ENCODE measurements around the gene ZNF292. TPM values are rescaled to one million over a fixed set of nuclear protein-coding genes. Genes with fewer than 3 reads are reported as not detected.
"Not testable (repeated sequence)": the region's sequence is repeated elsewhere in the genome, so short reads cannot be mapped to it uniquely, and the experiment has no call there.

Gene ZNF292
- total RNA-seq, 2 donors from 2014 or later: 55.3 to 68.0 TPM

DNA sequence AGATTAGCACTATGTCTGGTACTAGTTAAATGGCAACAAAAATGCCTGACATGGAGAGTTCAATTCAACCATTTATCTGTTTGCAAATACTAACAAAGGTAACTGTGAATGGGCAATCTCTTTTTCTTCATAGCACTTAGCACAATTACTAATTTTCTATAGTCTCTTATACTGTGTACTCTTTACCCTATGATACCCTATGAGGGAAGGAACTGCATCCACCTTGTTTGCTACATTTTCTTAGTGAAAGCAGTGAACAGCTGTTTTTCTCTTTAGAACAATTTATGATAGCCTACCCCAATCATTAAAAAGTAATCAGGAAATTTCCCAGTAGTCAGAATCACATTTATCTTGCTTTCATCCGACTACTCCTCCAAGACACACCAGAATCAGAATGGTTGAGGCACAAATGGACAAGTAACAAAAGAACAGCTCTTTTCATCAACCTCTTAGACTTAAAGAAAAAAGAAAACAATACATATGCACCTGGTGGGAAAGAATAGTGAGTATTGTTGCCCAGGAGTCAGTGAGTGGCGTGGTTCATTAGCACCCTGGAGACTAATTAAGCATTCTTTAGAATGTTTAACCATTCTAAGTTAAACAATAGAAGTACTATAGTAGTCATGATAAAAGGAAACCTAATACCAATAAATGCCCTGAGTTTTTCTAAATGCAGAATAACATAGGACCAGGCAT, 16.7 kb downstream of the ZNF292 start:
- Mint-ChIP-seq H3K4me3 (peak overlapping the region in 1 of 2 donors; percentile 14), H3K36me3 (ENCODE audit: insufficient read depth in 2 of 2) (peaks cover 7 to 19% of the 10 kb centered on the region in 2 donors), H3K27ac (no peak overlapping the region), H3K9me3 (peaks cover 2% of the 10 kb centered on the region in 2 donors), H3K27me3 (ENCODE audit: low read depth) (no peaks in the 10 kb centered on the region), H3K4me1 (ENCODE audit: low read depth) (peaks cover 68% of the 10 kb centered on the region)
- ATAC-seq (replicated peaks in 1 of 2) (no peak), DNase-seq (no peak)

DNA sequence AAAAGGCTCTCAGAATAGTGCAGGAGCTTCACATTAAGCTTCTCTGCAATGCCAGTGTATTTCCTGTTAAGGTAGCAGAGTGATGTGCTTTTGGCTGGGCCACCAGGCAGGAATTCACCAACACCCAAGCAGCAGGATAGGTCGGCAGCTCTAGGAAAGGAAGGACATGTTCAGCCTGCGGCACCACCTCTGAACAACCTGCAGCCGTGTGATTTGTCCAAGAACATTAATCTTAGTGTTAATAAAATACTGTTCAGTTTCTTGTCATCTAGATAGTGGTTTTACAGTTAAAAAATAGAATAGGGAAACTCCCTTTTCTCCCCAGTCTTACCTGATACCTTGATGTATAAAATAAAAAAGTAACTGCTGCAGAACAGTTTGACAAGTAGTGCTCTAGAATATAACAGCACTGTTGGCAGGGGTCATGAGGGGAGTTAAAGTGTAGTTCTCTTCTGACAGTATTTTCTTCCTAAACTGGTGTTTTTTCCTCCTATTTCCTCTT, 18.8 kb downstream of the ZNF292 start:
- H3K4me3 Mint-ChIP-seq: peak overlapping the region; percentile 9 to 34
- peaks cover 11 to 27% of the 10 kb centered on the region in 2 donors for H3K36me3 Mint-ChIP-seq (ENCODE audit: insufficient read depth in 2 of 2)
- H3K27ac Mint-ChIP-seq: peak overlapping the region; percentile 21
- peaks cover 74% of the 10 kb centered on the region for H3K4me1 Mint-ChIP-seq (ENCODE audit: low read depth)
- DNase-seq (no peak), ATAC-seq (replicated peaks in 1 of 2) (peak in 1 of 2 donors; percentile 46)
- H3K9me3 Mint-ChIP-seq: peaks cover 3 to 4% of the 10 kb centered on the region in 2 donors
- H3K27me3 Mint-ChIP-seq (ENCODE audit: low read depth): no peaks in the 10 kb centered on the region

DNA sequence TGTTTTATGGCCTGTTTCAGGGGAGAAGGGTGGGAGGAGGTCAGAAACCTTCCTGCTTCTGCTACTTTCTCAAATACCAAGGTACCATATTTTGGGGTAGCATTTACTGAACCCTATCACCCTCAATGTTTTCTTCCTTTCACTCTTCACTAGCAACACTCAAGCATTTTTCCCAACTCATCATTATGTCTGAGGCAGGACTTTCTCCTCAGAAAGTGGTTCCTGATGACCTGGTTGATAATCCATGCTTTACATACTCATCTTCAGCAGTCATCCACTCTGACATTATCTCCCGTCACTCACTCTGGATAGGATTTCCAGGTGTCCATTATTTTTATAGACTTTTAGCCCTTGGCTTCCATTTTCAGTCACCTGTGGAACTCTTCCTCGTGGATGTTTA, 21.1 kb downstream of the ZNF292 start:
- ATAC-seq (replicated peaks in 1 of 2) (no peak), DNase-seq (no peak)
- no peak overlapping the region for H3K4me3 Mint-ChIP-seq
- H3K27me3 Mint-ChIP-seq (ENCODE audit: low read depth): no peaks in the 10 kb centered on the region
- H3K9me3 Mint-ChIP-seq: peaks cover 3 to 4% of the 10 kb centered on the region in 2 donors
- H3K4me1 Mint-ChIP-seq (ENCODE audit: low read depth): peaks cover 91% of the 10 kb centered on the region
- peaks cover 11 to 31% of the 10 kb centered on the region in 2 donors for H3K36me3 Mint-ChIP-seq (ENCODE audit: insufficient read depth in 2 of 2)
- no peak overlapping the region for H3K27ac Mint-ChIP-seq

DNA sequence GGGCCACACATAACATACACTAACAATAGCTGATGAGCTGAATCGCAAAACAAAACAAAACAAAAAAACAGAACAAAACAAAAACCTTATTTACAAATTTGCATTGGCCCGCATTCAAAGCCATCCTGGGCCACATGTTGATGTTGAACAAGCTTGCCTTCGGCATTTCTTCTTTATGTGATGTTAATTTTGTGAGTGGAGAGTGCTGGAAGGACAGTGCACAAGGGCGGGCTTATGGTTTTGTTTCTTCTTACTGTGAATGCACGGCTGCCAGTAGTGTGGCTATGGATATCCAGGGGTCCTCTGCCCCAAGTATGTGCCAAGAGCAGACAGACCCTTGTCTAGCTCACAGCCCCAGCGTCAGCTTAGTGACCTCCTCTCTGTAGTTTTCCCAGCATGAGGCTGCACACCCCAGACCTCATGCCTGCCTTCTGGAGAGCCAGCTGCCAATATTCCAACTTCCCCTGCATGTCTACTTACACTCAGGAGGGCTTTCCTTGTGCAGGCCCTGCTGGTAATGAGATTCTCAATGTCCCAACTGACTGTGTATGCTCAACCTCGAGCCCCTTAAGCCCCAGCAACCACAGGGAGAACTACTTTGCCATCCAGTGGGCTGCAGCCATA, 24.9 kb downstream of the ZNF292 start:
- H3K27me3 Mint-ChIP-seq (ENCODE audit: low read depth): no peaks in the 10 kb centered on the region
- DNase-seq (no peak), ATAC-seq (replicated peaks in 1 of 2) (no peak)
- peaks cover 87% of the 10 kb centered on the region for H3K4me1 Mint-ChIP-seq (ENCODE audit: low read depth)
- peaks cover 10 to 34% of the 10 kb centered on the region in 2 donors for H3K36me3 Mint-ChIP-seq (ENCODE audit: insufficient read depth in 2 of 2)
- H3K9me3 Mint-ChIP-seq: peaks cover 3 to 4% of the 10 kb centered on the region in 2 donors
- H3K4me3 Mint-ChIP-seq: peak overlapping the region in 1 of 2 donors; percentile 40
- H3K27ac Mint-ChIP-seq: peak overlapping the region; percentile 43

DNA sequence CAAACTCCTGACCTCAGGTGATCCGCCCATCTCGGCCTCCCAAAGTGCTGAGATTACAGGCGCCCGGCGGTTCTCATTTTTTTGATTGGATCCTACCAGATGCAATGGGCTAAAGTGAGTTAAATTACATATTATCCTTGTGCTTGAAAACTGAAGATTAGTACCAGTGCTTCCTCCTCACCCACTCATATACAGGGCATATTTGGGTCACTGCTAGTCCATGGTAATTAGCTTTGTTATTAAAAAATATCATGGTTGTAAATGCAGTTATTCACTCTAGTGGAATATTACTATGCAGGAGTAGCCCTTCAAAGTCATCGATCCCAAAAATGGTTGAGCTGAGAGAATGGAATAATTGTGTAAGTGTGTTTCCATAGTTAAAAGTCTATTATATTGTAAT, 26.5 kb downstream of the ZNF292 start:
- peaks cover 4 to 23% of the 10 kb centered on the region in 2 donors for H3K36me3 Mint-ChIP-seq (ENCODE audit: insufficient read depth in 2 of 2)

DNA sequence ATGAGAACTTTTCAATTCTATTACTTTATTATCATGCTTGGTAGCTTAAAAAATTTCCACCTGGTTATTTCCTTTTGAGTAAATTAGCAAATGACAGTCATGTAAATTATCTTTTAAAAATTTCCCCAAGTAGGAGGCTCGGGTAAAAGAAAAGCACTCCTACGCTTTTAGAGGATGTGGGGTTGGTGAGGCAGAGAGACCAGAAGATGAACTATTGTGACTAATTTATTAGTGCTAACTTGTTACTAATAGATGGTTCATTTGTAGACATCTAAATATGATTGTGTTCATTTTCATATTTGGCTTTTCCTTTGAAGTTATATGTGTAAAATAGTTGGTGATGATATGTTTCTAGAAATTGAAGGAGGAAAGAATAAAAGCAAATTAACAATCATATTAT, 27.0 kb downstream of the ZNF292 start:
- DNase-seq (peak in 1 of 2 donors; percentile 22), ATAC-seq (replicated peaks in 1 of 2) (peak; percentile 74 to 77)
- Mint-ChIP-seq H3K27me3 (ENCODE audit: low read depth) (no peaks in the 10 kb centered on the region), H3K4me3 (peak overlapping the region; percentile 58 to 81), H3K4me1 (ENCODE audit: low read depth) (peaks cover 77% of the 10 kb centered on the region), H3K27ac (peak overlapping the region; percentile 96), H3K9me3 (peaks cover under 1 to 2% of the 10 kb centered on the region in 2 donors), H3K36me3 (ENCODE audit: insufficient read depth in 2 of 2) (peaks cover 4 to 21% of the 10 kb centered on the region in 2 donors)

More for the DNA sequence above, 26.5 kb downstream of the ZNF292 start:
- no peaks in the 10 kb centered on the region for H3K27me3 Mint-ChIP-seq (ENCODE audit: low read depth)
- peak overlapping the region; percentile 58 to 81 for H3K4me3 Mint-ChIP-seq
- ATAC-seq (replicated peaks in 1 of 2): no peak
- no peak for DNase-seq
- peak overlapping the region; percentile 96 for H3K27ac Mint-ChIP-seq
- peaks cover 79% of the 10 kb centered on the region for H3K4me1 Mint-ChIP-seq (ENCODE audit: low read depth)
- peaks cover 1 to 2% of the 10 kb centered on the region in 2 donors for H3K9me3 Mint-ChIP-seq

DNA sequence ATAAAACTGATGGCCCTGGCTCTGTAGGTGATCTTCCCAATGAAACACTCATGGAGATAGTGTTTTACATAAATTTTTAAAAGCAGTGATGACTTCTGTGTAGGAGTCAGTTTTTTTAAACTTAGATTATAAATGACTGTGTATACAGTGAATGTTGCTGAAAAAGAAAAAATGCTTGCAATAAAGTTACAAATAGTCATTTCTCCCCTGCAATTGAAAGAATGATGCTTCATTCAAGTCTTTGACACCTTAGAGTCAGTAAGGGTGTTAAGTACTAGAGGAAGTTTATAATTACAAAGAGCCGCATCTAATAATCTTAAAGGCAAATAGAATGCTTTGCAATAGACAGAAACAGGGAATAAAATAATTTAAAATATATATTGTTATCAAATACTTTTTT, 27.6 kb downstream of the ZNF292 start:
- ATAC-seq (replicated peaks in 1 of 2): peak; percentile 68 to 70
- peak overlapping the region; percentile 61 to 84 for H3K4me3 Mint-ChIP-seq
- no peaks in the 10 kb centered on the region for H3K9me3 Mint-ChIP-seq

DNA sequence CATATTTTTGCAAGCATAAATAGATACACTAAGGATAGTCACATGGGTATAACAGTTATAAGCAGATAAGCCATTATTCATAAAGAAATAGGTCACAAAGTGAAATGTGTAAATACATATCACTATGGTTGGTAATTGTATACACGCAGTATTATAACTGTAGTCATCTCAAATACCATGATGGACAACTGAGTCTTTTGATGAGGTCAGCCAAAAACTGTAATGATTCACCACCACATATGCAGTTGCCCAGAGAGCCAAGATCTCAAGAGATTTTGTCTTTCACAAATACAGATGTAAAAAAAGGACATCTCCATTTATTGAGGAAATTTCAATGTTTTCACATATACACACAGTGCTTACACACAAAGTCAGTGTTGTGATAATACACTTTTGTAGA, 28.3 kb downstream of the ZNF292 start:
- Mint-ChIP-seq H3K9me3 (no peaks in the 10 kb centered on the region), H3K27ac (no peak overlapping the region), H3K4me3 (no peak overlapping the region), H3K4me1 (ENCODE audit: low read depth) (peaks cover 75% of the 10 kb centered on the region), H3K27me3 (ENCODE audit: low read depth) (no peaks in the 10 kb centered on the region), H3K36me3 (ENCODE audit: insufficient read depth in 2 of 2) (peaks cover 0 to 15% of the 10 kb centered on the region in 2 donors)
- peak; percentile 49 to 58 for ATAC-seq (replicated peaks in 1 of 2)
- DNase-seq: no peak

More for the DNA sequence above, 27.6 kb downstream of the ZNF292 start:
- Mint-ChIP-seq H3K27me3 (ENCODE audit: low read depth) (no peaks in the 10 kb centered on the region), H3K27ac (peak overlapping the region; percentile 97), H3K4me1 (ENCODE audit: low read depth) (peaks cover 77% of the 10 kb centered on the region), H3K36me3 (ENCODE audit: insufficient read depth in 2 of 2) (peaks cover 2 to 16% of the 10 kb centered on the region in 2 donors)
- no peak for DNase-seq

DNA sequence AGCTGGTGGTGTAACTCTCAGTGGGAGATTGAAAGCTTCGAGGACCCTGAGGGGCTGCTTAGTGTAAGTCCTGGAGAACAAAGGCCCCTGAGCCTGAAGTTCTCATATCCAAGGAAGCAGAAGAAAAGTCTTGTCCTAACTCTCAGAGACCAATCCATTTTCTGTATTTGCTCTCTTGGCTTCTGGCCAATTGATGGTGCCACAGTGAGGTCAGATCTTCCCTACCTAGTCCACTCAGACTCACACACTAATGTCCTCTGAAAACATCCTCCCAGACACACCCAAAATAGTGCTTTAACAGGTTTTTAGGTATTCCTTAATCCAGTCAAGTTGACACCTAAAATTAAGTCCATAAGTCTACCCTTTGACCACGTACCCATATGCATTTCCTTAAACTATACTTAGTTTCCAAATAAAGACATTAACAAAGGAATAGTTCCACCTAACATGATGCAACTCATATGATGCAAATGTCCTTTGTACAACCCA, 29.4 kb downstream of the ZNF292 start:
- no peaks in the 10 kb centered on the region for H3K27me3 Mint-ChIP-seq (ENCODE audit: low read depth)
- peak overlapping the region; percentile 27 for H3K27ac Mint-ChIP-seq
- ATAC-seq (replicated peaks in 1 of 2) (no peak), DNase-seq (no peak)
- no peak overlapping the region for H3K4me3 Mint-ChIP-seq
- peaks cover 73% of the 10 kb centered on the region for H3K4me1 Mint-ChIP-seq (ENCODE audit: low read depth)
- H3K36me3 Mint-ChIP-seq (ENCODE audit: insufficient read depth in 2 of 2): peaks cover 0 to 13% of the 10 kb centered on the region in 2 donors
- no peaks in the 10 kb centered on the region for H3K9me3 Mint-ChIP-seq

DNA sequence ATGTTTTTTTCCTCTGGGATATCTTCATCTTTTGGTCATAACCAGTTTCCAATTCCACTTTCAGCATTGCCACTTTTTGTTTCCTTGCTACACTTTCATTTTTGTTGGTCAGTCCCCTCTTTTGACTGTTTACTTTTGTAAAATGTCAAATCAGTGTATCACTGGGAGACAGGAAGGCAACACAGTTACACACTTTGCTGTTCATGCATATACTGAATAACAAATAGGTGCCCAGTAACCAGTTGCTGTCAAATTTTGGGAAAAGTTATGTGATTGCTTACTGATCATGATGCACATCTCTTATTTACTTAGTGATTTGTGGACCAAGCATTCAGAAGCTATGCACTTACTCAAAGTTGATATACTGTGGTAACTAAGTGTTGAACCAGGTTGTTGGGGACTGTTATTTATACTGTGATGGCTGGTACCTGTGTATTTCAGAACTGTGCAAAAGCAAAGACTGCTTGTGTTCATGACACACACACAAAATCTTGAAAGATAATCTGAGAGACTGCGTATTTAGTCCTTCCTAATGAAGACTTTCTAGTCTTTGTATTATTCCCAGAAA, 41.0 kb downstream of the ZNF292 start:
- no peaks in the 10 kb centered on the region for H3K27me3 Mint-ChIP-seq (ENCODE audit: low read depth)

DNA sequence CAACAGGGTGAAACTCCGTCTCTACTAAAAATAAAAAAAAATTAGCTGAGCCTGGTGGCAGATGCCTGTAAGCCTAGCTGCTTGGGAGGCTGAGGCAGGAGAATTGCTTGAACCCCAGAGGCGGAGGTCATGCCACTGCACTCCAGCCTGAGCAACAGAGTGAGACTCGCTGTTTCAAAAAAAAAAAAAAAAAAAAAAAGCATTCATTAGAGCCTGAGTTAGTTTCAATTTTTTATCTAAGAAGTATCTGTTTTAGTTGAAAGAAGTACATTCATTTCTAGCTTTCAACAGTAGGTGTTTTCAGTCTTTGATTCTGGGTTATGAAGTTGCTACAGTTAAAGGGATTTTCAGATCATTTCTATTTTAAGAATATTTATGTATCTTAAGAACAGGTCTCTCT, 42.2 kb downstream of the ZNF292 start:
- no peaks in the 10 kb centered on the region for H3K9me3 Mint-ChIP-seq
- H3K4me3 Mint-ChIP-seq: peak overlapping the region; percentile 22 to 37
- H3K36me3 Mint-ChIP-seq (ENCODE audit: insufficient read depth in 2 of 2): peaks cover 0 to 3% of the 10 kb centered on the region in 2 donors
- DNase-seq (peak in 1 of 2 donors; percentile 21), ATAC-seq (replicated peaks in 1 of 2) (peak; percentile 54 to 77)
- H3K27ac Mint-ChIP-seq: peak overlapping the region; percentile 57
- peaks cover 87% of the 10 kb centered on the region for H3K4me1 Mint-ChIP-seq (ENCODE audit: low read depth)
- no peaks in the 10 kb centered on the region for H3K27me3 Mint-ChIP-seq (ENCODE audit: low read depth)

More for the DNA sequence above, 41.0 kb downstream of the ZNF292 start:
- Mint-ChIP-seq H3K9me3 (no peaks in the 10 kb centered on the region), H3K4me1 (ENCODE audit: low read depth) (peaks cover 84% of the 10 kb centered on the region), H3K4me3 (peak overlapping the region; percentile 2 to 3), H3K36me3 (ENCODE audit: insufficient read depth in 2 of 2) (peaks cover 0 to 1% of the 10 kb centered on the region in 2 donors), H3K27ac (peak overlapping the region; percentile 2)
- DNase-seq: no peak
- ATAC-seq (replicated peaks in 1 of 2): peak; percentile 48 to 68

DNA sequence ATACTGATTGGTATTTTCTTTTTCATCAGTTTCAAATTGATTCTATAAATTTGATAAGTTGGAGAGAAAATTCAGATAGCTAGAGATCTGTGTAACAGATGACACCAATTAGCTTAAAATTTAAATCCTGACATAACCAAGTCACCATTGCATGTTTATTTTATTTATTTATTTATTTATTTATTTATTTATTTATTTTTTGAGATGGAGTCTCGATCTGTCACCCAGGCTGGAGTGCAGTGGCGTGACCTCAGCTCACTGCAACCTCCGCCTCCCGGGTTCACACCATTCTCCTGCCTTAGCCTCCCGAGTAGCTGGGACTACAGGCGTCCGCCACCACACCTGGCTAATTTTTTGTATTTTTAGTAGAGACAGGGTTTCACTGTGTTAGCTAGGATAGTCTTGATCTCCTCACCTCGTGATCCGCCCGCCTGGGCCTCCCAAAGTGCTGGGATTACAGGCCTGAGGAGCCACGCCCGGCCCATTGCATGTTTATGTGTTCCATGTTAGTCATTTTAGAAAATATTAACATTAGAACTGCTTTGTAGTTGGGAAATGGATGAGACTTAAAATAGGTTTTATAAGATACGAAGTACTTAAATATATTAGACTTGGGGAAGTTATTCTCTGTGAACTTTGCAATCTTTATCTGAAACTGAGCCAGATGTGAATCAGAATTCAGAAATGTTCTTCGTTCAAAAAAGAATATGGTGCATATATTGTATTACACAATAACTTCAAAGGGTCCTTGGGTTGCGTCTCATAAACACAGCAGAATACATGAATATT, 42.9 kb downstream of the ZNF292 start:
- not testable (repeated sequence) for H3K9me3 Mint-ChIP-seq; ATAC-seq (replicated peaks in 1 of 2); H3K36me3 Mint-ChIP-seq (ENCODE audit: insufficient read depth in 2 of 2); H3K27me3 Mint-ChIP-seq (ENCODE audit: low read depth); DNase-seq
- Mint-ChIP-seq H3K4me1 (ENCODE audit: low read depth) (peaks cover 82% of the 10 kb centered on the region), H3K4me3 (peak overlapping the region; percentile 36 to 50), H3K27ac (peak overlapping the region; percentile 98)
